Ovary (tissue), 3 donors: ENCODE results near the gene LRCH3.

Experiments
- CTCF ChIP-seq, 3 donors: fragments of 450-650 bp in 2 of 3; fragments of 200-600 bp in 1 of 3; IDR thresholded peaks; one replicate each; pipeline versions ENCODE4 v1.5.1 to v1.8.0; 2016 to 2022; ENCODE audit warnings: antibody characterized with exemption in 3 of 3, mild to moderate bottlenecking in 1 of 3
- POLR2A ChIP-seq: fragments of 450-650 bp; IDR thresholded peaks from one replicate; pipeline ENCODE4 v1.6.1; 2017; ENCODE audit warnings: antibody characterized with exemption, mild to moderate bottlenecking, moderate library complexity
- donor health status: DM: no; HTN: no; CAD: no.

- TF ChIP-seq POLR2A: no peak
- TF ChIP-seq CTCF (IDR thresholded peaks at IDR 0.05): no peak
Observed at GRCh38 chr3:197796087-197796486, 5.0 kb downstream of the LRCH3 start.
